ENCODE data around the gene AKTIP. TPM values are rescaled to one million over a fixed set of nuclear protein-coding genes. Genes with fewer than 3 reads are reported as not detected.

AKTIP gene
- total RNA-seq, 2 experiments from 2014 or later, result 54.0 to 56.8 TPM

DNA sequence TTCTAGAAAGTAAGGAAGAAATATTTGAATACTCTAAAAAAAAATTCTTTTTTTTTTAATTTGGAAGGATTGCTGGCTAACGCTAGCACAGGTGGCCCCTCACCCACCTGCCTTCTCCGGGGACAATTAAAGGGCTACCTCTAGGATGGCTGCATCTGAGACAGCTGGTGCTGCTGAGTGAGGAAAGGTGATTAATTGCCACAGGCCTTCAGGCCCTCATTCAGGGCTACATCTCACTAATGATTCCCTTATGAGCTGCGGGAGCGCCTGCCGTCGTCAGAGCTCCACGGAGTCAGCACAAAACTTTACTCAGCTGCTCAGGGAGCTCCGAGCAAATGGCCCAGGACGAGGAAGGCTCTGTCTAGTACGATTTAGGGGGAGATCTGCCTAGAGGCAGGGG lies 27.0 kb upstream of the AKTIP start:
- H3K27me3 Mint-ChIP-seq (ENCODE audit: low read depth), result no peaks in the 10 kb centered on the region
- no peak for ATAC-seq
- H3K4me1 Mint-ChIP-seq (ENCODE audit: low read depth), result peaks cover 15% of the 10 kb centered on the region
- CTCF ChIA-PET, result interaction anchor here (1.3 to 2.5 kb wide), 3 partner anchors 11 to 19 kb away, joined by 3 to 7 read pairs (median 4); no protein-coding TSS in a partner anchor
- no peaks in the 10 kb centered on the region for H3K9me3 Mint-ChIP-seq (ENCODE audit: insufficient read depth)
- H3K27ac Mint-ChIP-seq, result no peak overlapping the region
- H3K36me3 Mint-ChIP-seq (ENCODE audit: low read depth), result no peaks in the 10 kb centered on the region
- DNase-seq, result no peak
- POLR2A ChIA-PET, result interaction anchor here (1.7 kb wide), 1 partner anchor 27 kb away, joined by 5 read pairs; the partner anchor contains the start of gene AKTIP
- H3K4me3 Mint-ChIP-seq, result no peak overlapping the region

DNA sequence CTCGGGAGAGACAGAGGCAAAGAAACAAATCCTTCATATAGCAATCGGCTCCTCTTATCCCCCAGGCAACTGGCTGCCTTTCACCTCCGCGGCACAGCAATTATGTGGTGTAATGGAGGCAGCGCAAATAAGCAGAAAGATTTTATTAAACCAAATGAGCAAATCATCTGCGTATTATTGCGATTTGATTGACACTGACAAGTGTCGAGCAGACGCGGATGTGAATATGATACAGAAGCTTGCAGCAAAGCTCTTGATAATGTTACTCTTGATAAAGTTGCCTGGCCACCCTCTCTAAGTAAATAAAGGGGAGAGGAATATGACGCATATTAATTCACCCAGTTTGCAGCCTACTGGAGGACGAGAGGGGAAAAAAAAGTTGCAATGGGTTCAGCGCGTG lies 26.5 kb upstream of the AKTIP start:
- no peaks in the 10 kb centered on the region for H3K9me3 Mint-ChIP-seq (ENCODE audit: insufficient read depth)
- peaks cover 15% of the 10 kb centered on the region for H3K4me1 Mint-ChIP-seq (ENCODE audit: low read depth)
- CTCF ChIA-PET, result interaction anchor here (2.5 kb wide), 1 partner anchor 19 kb away, joined by 7 read pairs; no protein-coding TSS in a partner anchor
- H3K27me3 Mint-ChIP-seq (ENCODE audit: low read depth), result no peaks in the 10 kb centered on the region
- POLR2A ChIA-PET, result no interaction called here
- ATAC-seq (no peak), DNase-seq (no peak)
- no peaks in the 10 kb centered on the region for H3K36me3 Mint-ChIP-seq (ENCODE audit: low read depth)
- H3K4me3 Mint-ChIP-seq, result no peak overlapping the region
- no peak overlapping the region for H3K27ac Mint-ChIP-seq

DNA sequence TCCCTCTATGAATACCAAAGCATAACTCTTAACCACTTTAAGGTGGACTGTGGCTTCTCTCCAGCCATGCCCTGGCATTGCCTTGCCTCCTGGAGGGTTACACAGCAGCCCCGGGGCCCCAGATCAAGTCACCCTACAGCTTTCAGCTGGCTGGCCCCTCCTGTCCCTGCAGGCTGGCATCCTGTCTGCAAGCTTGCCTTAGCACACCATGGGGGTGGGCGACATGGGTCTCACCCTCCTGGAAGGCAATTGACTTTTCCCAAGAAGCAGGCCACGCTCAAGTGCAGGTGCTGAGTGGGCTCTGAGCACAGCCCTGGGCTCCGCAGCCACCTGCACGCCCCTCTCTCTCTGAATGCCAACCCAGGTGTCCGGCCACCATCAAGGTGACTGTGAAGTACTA lies 25.8 kb upstream of the AKTIP start:
- POLR2A ChIA-PET, result no interaction called here
- H3K9me3 Mint-ChIP-seq (ENCODE audit: insufficient read depth), result no peaks in the 10 kb centered on the region
- H3K4me3 Mint-ChIP-seq, result no peak overlapping the region
- DNase-seq (no peak), ATAC-seq (no peak)
- H3K36me3 Mint-ChIP-seq (ENCODE audit: low read depth), result no peaks in the 10 kb centered on the region
- no peak overlapping the region for H3K27ac Mint-ChIP-seq
- CTCF ChIA-PET, result interaction anchor here (0.7 to 2.5 kb wide), 2 partner anchors 17 to 20 kb away, joined by 3 to 7 read pairs; no protein-coding TSS in a partner anchor
- peaks cover 14% of the 10 kb centered on the region for H3K4me1 Mint-ChIP-seq (ENCODE audit: low read depth)
- no peaks in the 10 kb centered on the region for H3K27me3 Mint-ChIP-seq (ENCODE audit: low read depth)

DNA sequence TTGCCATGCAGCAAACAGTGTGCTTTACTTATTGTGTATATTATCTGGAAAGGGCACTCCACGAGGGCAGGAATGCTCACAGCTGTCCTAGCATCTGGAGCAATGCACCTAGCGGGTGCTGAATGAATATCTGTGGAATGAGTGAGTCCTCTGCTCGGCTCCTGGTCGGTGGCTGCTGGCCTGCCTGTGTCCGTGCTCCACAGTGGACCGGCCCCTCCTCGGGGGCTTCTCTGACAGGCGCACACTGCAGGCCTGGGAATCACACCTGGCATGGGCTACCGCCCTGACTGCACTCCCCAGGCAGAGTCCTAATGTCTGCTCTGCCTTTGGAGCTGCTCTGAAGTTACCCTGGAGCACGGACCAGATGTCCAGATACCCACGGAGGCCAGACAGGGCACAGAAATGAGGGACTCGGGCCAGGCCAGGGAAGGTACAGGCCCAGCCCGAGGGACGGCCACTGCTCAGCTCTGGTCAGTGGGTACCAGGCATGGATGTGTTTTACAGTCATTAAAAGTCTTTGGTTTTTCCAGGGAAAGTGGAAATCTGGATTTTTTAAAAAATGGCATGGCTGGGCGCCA lies 21.1 kb upstream of the AKTIP start:
- Mint-ChIP-seq H3K4me3 (no peak overlapping the region), H3K4me1 (ENCODE audit: low read depth) (peaks cover 33% of the 10 kb centered on the region), H3K27me3 (ENCODE audit: low read depth) (no peaks in the 10 kb centered on the region), H3K36me3 (ENCODE audit: low read depth) (peaks cover 3% of the 10 kb centered on the region), H3K27ac (peak overlapping the region; percentile 20), H3K9me3 (ENCODE audit: insufficient read depth) (no peaks in the 10 kb centered on the region)
- ATAC-seq (no peak), DNase-seq (no peak)
- POLR2A ChIA-PET, result no interaction called here
- CTCF ChIA-PET, result no interaction called here

DNA sequence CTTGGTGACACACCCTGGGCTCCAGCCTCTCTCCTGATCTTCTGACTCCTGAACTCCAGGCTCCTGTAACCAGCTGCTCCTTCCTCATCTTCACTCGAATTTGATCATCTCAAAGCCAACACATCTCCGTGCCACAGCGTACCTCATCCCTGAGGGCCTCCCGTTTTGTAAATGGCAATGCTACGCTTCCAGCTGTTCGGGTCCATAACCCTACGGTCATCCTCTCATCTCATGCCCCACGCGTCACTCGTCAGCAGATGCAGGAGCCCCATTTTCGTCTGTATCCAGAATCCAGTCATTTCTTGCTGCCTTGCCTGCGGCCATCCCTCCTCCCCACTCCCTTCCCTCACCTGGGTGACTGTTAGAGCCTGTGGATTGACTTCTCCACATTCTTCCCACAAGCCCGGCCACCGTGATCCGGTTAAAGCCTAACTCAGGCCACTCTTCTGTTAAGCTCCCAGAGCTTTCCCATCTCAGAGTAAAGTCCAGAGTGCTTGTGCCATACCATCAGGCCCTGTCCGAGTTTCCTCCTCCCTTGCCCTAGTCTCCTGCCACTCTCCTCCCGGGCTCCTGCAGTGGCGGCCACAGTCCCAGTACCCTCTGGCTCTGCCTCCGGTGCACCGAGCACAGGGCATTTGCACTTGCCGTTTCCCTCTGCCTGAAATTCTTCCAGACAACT lies 20.3 kb upstream of the AKTIP start:
- no peaks in the 10 kb centered on the region for H3K9me3 Mint-ChIP-seq (ENCODE audit: insufficient read depth)
- H3K4me3 Mint-ChIP-seq, result no peak overlapping the region
- H3K27ac Mint-ChIP-seq, result peak overlapping the region; percentile 20
- H3K4me1 Mint-ChIP-seq (ENCODE audit: low read depth), result peaks cover 37% of the 10 kb centered on the region
- DNase-seq (no peak), ATAC-seq (no peak)
- H3K36me3 Mint-ChIP-seq (ENCODE audit: low read depth), result peaks cover 6% of the 10 kb centered on the region
- no peaks in the 10 kb centered on the region for H3K27me3 Mint-ChIP-seq (ENCODE audit: low read depth)
- ChIA-PET CTCF (no interaction called here), POLR2A (no interaction called here)

DNA sequence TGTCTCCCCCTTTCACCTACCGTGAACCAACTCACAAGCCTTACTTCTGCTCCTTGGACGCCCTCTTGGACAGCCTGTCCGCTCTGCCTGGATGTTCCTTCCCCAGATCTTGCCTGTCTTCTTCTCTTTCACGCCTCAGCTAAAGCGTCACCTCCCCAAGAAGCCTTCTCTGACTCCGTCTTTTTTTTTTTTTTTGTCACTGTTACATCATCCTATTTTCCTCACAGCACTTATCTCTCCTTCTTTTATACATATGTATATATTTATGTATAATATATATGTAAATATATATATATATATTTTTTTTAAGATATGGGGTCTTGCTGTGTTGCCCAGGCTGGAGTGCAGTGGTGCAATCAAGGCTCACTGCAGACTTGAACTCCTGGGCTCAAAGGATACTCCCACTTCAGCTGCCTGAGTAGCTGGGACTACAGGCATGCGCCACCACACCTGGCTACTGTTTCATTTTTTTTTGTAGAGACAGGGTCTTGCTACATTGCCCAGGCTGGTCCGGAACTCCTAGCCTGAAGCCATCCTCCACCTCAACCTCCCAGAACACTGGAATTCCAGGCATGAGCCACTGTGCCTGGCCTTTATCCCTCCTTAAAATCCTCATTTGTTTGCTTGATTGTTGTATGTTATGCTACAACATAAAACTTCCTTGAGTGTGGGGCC lies 16.5 kb upstream of the AKTIP start:
- Mint-ChIP-seq H3K9me3 (ENCODE audit: insufficient read depth) (no peaks in the 10 kb centered on the region), H3K27ac (peak overlapping the region; percentile 94), H3K36me3 (ENCODE audit: low read depth) (peaks cover 24% of the 10 kb centered on the region), H3K27me3 (ENCODE audit: low read depth) (no peaks in the 10 kb centered on the region), H3K4me3 (peak overlapping the region; percentile 75), H3K4me1 (ENCODE audit: low read depth) (peaks cover 55% of the 10 kb centered on the region)
- ChIA-PET POLR2A (interaction anchor here (0.8 to 3.2 kb wide), 4 partner anchors 8 to 59 kb away, joined by 3 to 13 read pairs (median 4); partner anchors contain the start of gene AKTIP), CTCF (interaction anchor here (0.7 to 3.3 kb wide), 9 partner anchors 9 to 465 kb away, joined by 3 to 13 read pairs (median 4); partner anchors contain the start of genes AKTIP and CHD9)
- DNase-seq (no peak), ATAC-seq (peak; percentile 22)

DNA sequence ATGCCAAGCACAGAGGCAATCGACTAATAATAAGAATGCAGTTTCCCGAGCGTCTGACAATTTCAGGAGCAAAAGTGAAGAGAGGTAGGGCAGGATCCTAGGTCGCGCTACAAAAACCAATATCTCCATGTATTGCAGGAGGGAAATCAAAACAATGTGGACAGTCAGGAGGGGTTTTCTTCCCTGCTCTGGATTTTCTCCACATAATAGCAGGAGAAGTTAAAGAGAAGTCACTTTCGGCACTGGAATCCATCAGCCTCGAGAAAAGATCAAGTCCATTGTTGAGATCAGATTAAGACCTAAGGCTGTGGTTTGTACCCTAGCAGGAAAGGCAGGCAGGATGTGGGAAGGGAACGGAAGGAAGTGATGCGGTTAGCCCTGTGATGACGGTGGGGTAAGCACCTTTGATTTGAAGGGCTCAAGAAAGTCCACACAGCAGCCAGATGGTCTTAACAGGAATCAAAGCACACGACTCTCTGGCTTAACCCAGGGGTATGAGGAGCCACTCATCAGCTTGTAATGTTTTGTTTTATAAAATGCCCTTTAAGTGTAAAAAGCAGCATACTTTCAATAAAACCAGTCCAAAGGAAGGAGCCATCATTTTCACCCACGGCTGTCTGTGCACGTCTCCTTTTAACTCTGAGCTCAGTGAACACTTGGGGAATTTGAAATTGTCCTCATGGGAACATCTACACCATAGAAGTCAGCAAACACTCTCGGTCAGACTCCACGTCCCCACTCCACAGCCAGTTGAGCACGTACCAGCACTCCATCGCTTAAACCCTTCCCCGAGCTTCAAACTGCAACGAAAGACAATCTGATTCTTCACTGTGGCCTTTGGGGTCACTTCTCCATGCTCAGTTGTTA lies 15.8 kb upstream of the AKTIP start:
- H3K36me3 Mint-ChIP-seq (ENCODE audit: low read depth), result peaks cover 32% of the 10 kb centered on the region
- CTCF ChIA-PET, result interaction anchor here (0.7 to 3.3 kb wide), 10 partner anchors 9 to 464 kb away, joined by 3 to 13 read pairs (median 4); partner anchors contain the start of genes AKTIP and CHD9
- H3K4me1 Mint-ChIP-seq (ENCODE audit: low read depth), result peaks cover 62% of the 10 kb centered on the region
- peak overlapping the region; percentile 94 for H3K27ac Mint-ChIP-seq
- POLR2A ChIA-PET, result interaction anchor here (0.6 to 3.2 kb wide), 5 partner anchors 8 to 461 kb away, joined by 3 to 13 read pairs (median 4); partner anchors contain the start of gene AKTIP
- H3K9me3 Mint-ChIP-seq (ENCODE audit: insufficient read depth), result peaks cover 5% of the 10 kb centered on the region
- ATAC-seq, result peak; percentile 90
- peak; percentile 93 for DNase-seq
- no peaks in the 10 kb centered on the region for H3K27me3 Mint-ChIP-seq (ENCODE audit: low read depth)
- H3K4me3 Mint-ChIP-seq, result peak overlapping the region; percentile 75

DNA sequence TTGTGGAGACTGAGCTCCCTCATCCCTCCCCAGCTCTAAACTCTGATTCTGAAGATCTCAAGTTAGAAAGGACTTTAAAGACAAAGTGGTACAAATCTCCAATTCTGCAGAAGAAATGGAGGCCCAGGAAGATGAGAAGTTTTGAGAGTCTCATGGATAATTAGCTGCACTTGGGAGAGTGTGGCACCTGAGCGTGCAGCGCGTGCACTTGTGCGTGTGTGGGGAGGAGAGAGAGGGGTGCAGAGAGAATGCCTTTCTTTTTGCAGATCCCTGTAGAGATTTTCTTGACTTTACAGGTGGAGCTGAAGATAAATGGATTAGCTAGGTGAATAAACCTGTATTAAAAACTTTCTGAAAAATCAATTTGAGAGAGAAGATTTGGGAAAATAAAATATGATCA lies 14.8 kb upstream of the AKTIP start:
- peaks cover 5% of the 10 kb centered on the region for H3K9me3 Mint-ChIP-seq (ENCODE audit: insufficient read depth)
- peak overlapping the region; percentile 94 for H3K27ac Mint-ChIP-seq
- ChIA-PET POLR2A (interaction anchor here (3.2 kb wide), 1 partner anchor 15 kb away, joined by 13 read pairs; the partner anchor contains the start of gene AKTIP), CTCF (interaction anchor here (0.9 to 1.4 kb wide), 4 partner anchors 15 to 60 kb away, joined by 3 to 4 read pairs (median 3); no protein-coding TSS in a partner anchor)
- peak overlapping the region; percentile 75 for H3K4me3 Mint-ChIP-seq
- H3K4me1 Mint-ChIP-seq (ENCODE audit: low read depth), result peaks cover 70% of the 10 kb centered on the region
- no peaks in the 10 kb centered on the region for H3K27me3 Mint-ChIP-seq (ENCODE audit: low read depth)
- DNase-seq (no peak), ATAC-seq (no peak)
- H3K36me3 Mint-ChIP-seq (ENCODE audit: low read depth), result peaks cover 35% of the 10 kb centered on the region

DNA sequence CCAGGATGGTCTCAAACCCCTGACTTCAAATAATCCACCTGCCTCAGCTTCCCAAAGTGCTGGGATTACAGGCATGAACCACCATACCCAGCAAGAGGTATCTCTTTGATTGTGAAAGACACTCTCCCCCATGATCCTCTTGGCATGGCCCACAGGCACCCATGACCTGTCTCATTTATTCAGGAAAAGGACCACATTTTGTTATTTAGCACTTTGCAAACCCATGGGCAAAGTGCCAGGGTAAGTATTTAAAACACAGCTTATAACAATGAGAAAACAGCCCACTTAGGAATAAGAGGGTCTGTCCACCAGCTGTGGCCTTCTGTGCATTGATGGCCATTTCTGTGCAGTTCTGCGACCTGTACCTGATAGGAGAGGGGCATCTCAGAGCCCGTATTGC lies 12.8 kb upstream of the AKTIP start:
- H3K27me3 Mint-ChIP-seq (ENCODE audit: low read depth), result peaks cover 2% of the 10 kb centered on the region
- CTCF ChIA-PET, result interaction anchor here (0.8 to 1.5 kb wide), 4 partner anchors 9 to 34 kb away, joined by 3 to 8 read pairs (median 3); no protein-coding TSS in a partner anchor
- ATAC-seq (no peak), DNase-seq (no peak)
- peaks cover 35% of the 10 kb centered on the region for H3K36me3 Mint-ChIP-seq (ENCODE audit: low read depth)
- POLR2A ChIA-PET, result interaction anchor here (0.8 to 1.2 kb wide), 2 partner anchors 12 to 59 kb away, joined by 3 to 4 read pairs; partner anchors contain the start of gene AKTIP
- no peak overlapping the region for H3K4me3 Mint-ChIP-seq
- H3K4me1 Mint-ChIP-seq (ENCODE audit: low read depth), result peaks cover 84% of the 10 kb centered on the region
- H3K27ac Mint-ChIP-seq, result no peak overlapping the region
- H3K9me3 Mint-ChIP-seq (ENCODE audit: insufficient read depth), result peaks cover 5% of the 10 kb centered on the region

DNA sequence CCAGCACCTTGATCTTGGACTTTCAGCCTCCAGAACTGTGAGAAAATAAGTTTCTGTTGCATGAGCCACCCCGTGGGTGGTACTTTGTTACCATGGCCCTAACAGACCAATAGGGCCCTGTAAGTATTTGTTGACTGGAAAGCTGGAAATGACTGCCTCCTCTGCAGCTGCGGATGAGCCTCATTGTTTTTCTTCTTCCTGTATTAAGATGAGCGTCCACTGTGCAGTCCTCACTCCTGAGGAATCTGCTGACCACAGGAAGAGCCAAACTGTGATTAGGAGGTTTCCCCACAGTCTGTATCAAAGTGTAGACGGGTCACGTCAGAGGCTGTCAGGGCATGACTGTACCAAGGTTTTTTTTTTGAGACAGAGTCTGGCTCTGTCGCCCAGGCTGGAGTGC lies 12.2 kb upstream of the AKTIP start:
- ATAC-seq (no peak), DNase-seq (no peak)
- Mint-ChIP-seq H3K27ac (no peak overlapping the region), H3K4me1 (ENCODE audit: low read depth) (peaks cover 85% of the 10 kb centered on the region), H3K36me3 (ENCODE audit: low read depth) (peaks cover 35% of the 10 kb centered on the region), H3K27me3 (ENCODE audit: low read depth) (peaks cover 2% of the 10 kb centered on the region), H3K4me3 (no peak overlapping the region), H3K9me3 (ENCODE audit: insufficient read depth) (peaks cover 5% of the 10 kb centered on the region)
- CTCF ChIA-PET, result interaction anchor here (0.8 to 1.0 kb wide), 2 partner anchors 8 to 11 kb away, joined by 3 read pairs; no protein-coding TSS in a partner anchor
- POLR2A ChIA-PET, result interaction anchor here (1.2 kb wide), 1 partner anchor 59 kb away, joined by 4 read pairs; no protein-coding TSS in a partner anchor
